ENCODE measurements around the gene NAXE. TPM values are rescaled to one million over a fixed set of nuclear protein-coding genes. Genes with fewer than 3 reads are reported as not detected.

Gene NAXE
- total RNA-seq, 4 donors from 2014 or later: 42.7 to 80.8 (median 63.3) TPM

DNA sequence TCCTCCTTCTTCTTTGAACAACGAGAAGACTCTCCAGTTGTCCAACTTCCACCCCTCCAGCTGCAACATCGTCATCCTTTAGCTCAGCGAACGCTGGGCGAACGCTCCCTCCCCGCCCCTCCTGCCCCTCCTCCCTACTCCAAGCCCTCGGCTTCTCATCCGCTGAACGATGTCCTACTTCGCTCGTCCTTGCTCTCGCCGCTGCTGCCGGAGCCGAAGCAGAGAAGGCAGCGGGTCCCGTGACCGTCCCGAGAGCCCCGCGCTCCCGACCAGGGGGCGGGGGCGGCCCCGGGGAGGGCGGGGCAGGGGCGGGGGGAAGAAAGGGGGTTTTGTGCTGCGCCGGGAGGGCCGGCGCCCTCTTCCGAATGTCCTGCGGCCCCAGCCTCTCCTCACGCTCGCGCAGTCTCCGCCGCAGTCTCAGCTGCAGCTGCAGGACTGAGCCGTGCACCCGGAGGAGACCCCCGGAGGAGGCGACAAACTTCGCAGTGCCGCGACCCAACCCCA lies 50.2 kb downstream of the NAXE start, which contains the start of gene BCAN:
BCAN (plus strand) TSS at position 357 of the 504 bp plus-strand sequence. CDS start 3,938 bp downstream, outside the sequence.
- Histone ChIP-seq H3K36me3 (no peaks in the 10 kb centered on the region), H3K9me3 (no peaks in the 10 kb centered on the region), H3K4me3 (peak within 1 kb of the TSS; percentile 46), H3K27me3 (peaks cover 100% of the 10 kb centered on the region), H3K4me1 (peaks cover 15% of the 10 kb centered on the region), H3K27ac (no peak within 1 kb of the TSS)
- TF ChIP-seq, protein P1, sequence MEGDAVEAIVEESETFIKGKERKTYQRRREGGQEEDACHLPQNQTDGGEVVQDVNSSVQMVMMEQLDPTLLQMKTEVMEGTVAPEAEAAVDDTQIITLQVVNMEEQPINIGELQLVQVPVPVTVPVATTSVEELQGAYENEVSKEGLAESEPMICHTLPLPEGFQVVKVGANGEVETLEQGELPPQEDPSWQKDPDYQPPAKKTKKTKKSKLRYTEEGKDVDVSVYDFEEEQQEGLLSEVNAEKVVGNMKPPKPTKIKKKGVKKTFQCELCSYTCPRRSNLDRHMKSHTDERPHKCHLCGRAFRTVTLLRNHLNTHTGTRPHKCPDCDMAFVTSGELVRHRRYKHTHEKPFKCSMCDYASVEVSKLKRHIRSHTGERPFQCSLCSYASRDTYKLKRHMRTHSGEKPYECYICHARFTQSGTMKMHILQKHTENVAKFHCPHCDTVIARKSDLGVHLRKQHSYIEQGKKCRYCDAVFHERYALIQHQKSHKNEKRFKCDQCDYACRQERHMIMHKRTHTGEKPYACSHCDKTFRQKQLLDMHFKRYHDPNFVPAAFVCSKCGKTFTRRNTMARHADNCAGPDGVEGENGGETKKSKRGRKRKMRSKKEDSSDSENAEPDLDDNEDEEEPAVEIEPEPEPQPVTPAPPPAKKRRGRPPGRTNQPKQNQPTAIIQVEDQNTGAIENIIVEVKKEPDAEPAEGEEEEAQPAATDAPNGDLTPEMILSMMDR (IDR thresholded peaks at IDR 0.05): no peak
- TF ChIP-seq EP300 (IDR thresholded peaks at IDR 0.05) (no peak), POLR2A (IDR thresholded peaks at IDR 0.05) (no peak)
- no peak for DNase-seq (ENCODE audit: low spot score in 2 of 2)
- WGBS: under 1% methylated on average over 25 of the region's 46 CpGs

DNA sequence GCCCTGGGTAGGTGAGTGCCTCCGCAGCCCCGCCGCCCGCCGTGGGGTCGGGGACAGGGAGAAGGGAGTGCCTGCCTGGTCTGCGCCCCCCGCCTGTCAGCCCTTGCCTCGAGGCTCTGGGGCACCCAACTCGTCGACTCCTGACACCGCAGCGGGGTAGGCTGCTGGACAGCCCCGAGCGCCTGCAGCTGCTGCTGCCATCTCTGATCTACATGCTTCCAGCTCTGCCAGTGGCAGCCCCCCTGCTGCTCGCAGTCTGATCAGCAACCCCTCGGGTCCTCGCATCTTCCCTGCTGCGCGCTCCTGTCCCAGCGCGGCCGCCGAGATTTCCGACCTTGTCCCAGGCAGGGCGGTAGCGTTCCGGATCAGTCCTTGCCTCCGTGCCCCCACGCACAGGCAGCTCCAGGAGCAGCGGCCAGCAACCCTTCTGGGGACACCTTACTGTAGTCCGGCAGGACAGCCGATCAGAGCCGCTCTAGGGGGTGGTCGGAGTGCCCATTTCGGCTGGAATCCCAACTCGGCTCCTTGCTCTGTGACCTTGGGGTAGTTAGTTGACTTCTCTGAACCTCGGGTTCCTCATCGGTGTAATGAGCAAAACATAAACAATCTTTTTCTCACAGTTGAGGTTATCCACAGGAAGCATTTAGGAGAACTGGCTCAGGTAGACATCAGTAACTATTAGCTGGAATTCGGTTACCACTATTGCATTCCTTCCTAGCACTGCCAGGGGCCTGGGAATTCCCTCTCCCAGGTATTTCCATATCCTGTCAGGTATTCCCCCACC lies 50.9 kb downstream of the NAXE start:
- Histone ChIP-seq H3K4me3 (peak overlapping the region; percentile 46), H3K9me3 (no peaks in the 10 kb centered on the region), H3K27ac (no peak overlapping the region), H3K27me3 (peaks cover 100% of the 10 kb centered on the region), H3K36me3 (no peaks in the 10 kb centered on the region), H3K4me1 (peaks cover 15% of the 10 kb centered on the region)
- WGBS: 19% methylated on average over 18 of the region's 40 CpGs
- DNase-seq (ENCODE audit: low spot score in 2 of 2): no peak
- no peak for TF ChIP-seq POLR2A (IDR thresholded peaks at IDR 0.05)
- no peak for TF ChIP-seq EP300 (IDR thresholded peaks at IDR 0.05)
- TF ChIP-seq, protein P1 (IDR thresholded peaks at IDR 0.05): no peak
- TF ChIP-seq POLR2AphosphoS5 (IDR thresholded peaks at IDR 0.05): no peak

DNA sequence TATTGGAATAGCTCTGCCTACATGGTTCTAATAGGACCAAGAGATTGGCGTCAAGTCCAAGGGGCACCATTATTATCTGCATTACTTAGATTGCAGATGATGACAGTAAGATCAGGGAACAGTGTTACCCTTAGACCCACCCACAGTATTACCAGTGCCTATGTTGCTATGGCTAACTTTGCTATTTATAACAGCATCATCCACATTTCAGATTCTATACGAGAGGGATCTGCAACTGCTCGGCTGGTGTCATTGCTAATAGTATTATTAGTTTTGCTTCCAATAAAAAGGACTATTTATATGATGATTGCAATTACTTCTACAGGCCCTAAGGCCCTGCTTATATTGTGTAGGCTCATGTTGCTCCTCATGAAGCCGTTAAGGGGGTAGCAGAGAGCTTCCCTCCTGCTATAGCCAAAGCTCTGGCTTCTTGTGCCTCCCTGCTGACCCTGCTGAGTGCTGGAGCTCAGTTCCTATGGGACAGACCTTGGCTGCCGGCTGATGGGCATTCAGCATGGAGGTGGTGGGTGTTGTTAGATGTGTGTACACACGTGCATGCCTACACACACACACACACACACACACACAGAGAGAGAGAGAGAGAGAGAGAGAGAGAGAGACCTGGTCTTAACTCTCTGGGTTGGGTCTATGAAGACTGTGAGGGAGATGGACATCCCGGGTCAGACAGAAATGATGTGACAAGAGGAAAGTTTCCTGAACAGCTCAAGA lies 51.6 kb downstream of the NAXE start:
- no peaks in the 10 kb centered on the region for H3K9me3 ChIP-seq
- no peak overlapping the region for H3K27ac ChIP-seq
- TF ChIP-seq POLR2AphosphoS5 (IDR thresholded peaks at IDR 0.05): no peak
- TF ChIP-seq EP300 (IDR thresholded peaks at IDR 0.05): no peak
- TF ChIP-seq, protein P1 (IDR thresholded peaks at IDR 0.05): no peak
- TF ChIP-seq POLR2A (IDR thresholded peaks at IDR 0.05): no peak
- H3K4me3 ChIP-seq: no peak overlapping the region
- peaks cover 100% of the 10 kb centered on the region for H3K27me3 ChIP-seq
- no peak for DNase-seq (ENCODE audit: low spot score in 2 of 2)
- 73% methylated on average over 6 of the region's 7 CpGs for WGBS
- H3K36me3 ChIP-seq: no peaks in the 10 kb centered on the region
- peaks cover 15% of the 10 kb centered on the region for H3K4me1 ChIP-seq

DNA sequence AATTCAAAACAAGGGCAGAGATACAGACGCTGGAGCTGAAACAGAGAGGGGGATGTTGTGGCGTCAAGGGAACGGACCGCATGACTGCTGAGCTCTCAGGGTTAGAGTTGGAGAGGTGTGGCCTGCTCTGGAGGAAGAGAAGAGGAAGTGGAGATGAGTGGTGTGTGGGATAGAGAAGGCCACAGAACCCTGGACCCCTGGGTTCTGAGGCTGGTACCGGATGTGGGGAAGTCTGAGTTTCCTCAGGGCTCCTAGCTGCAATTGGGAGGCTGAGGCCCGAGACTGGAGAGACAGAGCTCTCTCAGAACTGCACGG lies 52.2 kb downstream of the NAXE start:
- Histone ChIP-seq H3K36me3 (no peaks in the 10 kb centered on the region), H3K27ac (no peak overlapping the region), H3K9me3 (no peaks in the 10 kb centered on the region), H3K4me1 (peaks cover 15% of the 10 kb centered on the region), H3K4me3 (no peak overlapping the region), H3K27me3 (peaks cover 100% of the 10 kb centered on the region)
- TF ChIP-seq, protein P1 (IDR thresholded peaks at IDR 0.05): no peak
- no peak for TF ChIP-seq POLR2AphosphoS5 (IDR thresholded peaks at IDR 0.05)
- TF ChIP-seq POLR2A (IDR thresholded peaks at IDR 0.05): no peak
- no peak for TF ChIP-seq EP300 (IDR thresholded peaks at IDR 0.05)
- 68% methylated on average over 7 of the region's 7 CpGs for WGBS
- no peak for DNase-seq (ENCODE audit: low spot score in 2 of 2)

Other genes starting within 250 kb of the NAXE start
- gene RHBG, start 222.6 kb upstream of the NAXE start, total RNA-seq: 10 to 100 TPM in 1 of 4 donors, 1 to 10 TPM in 3; 7.4 to 14.8 (median 8.1) TPM
- gene MEF2D, start 91.0 kb upstream of the NAXE start, total RNA-seq: 10 to 100 TPM; 61.7 to 73.5 (median 67.1) TPM
- 1 to 10 TPM; 2.2 to 5.7 (median 4.5) TPM for gene IQGAP3, start 19.2 kb upstream of the NAXE start, total RNA-seq
- gene TTC24, start 12.1 kb upstream of the NAXE start, total RNA-seq: not detected
- gene GPATCH4, start 9.7 kb downstream of the NAXE start, total RNA-seq: 10 to 100 TPM; 15.9 to 25.1 (median 20.5) TPM
- 1 to 10 TPM in 2 of 4 donors, not detected in 2; 1.0 to 2.9 TPM for gene HAPLN2, start 27.6 kb downstream of the NAXE start, total RNA-seq
- gene BCAN, start 50.3 kb downstream of the NAXE start, total RNA-seq: 10 to 100 TPM; 17.8 to 41.2 (median 29.4) TPM
- gene NES, start 85.6 kb downstream of the NAXE start, total RNA-seq: 1 to 10 TPM; 1.9 to 7.4 (median 4.8) TPM
- 10 to 100 TPM; 38.4 to 98.0 (median 68.2) TPM for gene CRABP2, start 113.8 kb downstream of the NAXE start, total RNA-seq
- 10 to 100 TPM; 20.7 to 40.3 (median 34.2) TPM for gene METTL25B, start 136.7 kb downstream of the NAXE start, total RNA-seq
- 10 to 100 TPM; 33.8 to 59.6 (median 38.9) TPM for gene ISG20L2, start 137.0 kb downstream of the NAXE start, total RNA-seq
- 10 to 100 TPM; 33.6 to 66.6 (median 55.0) TPM for gene MRPL24, start 149.3 kb downstream of the NAXE start, total RNA-seq
- gene HDGF, start 159.9 kb downstream of the NAXE start, total RNA-seq: 100 to 1,000 TPM; 178 to 250 (median 210) TPM
- gene PRCC, start 175.8 kb downstream of the NAXE start, total RNA-seq: 10 to 100 TPM; 39.1 to 50.1 (median 43.3) TPM
- gene SH2D2A, start 225.1 kb downstream of the NAXE start, total RNA-seq: under 1 TPM in 2 of 4 donors, not detected in 2; 0.29 to 0.48 TPM

Measured in suprapubic skin (tissue), 4 donors.